T47D (cell line): Measurements from ENCODE around the gene GCHFR.

Source experiments
- DNase-seq, 2 experiments: peaks; one replicate each; pipeline versions ENCODE4 v3.0.0 to v3.0.0-alpha.2; 2011 to 2012; ENCODE audit warnings: low read depth in 1 of 2, low spot score in 1 of 2
- JUND ChIP-seq: IDR thresholded peaks from 2 replicates; pipeline ENCODE4 v1.6.1; 2012; ENCODE audit warnings: low read depth
- in situ Hi-C: cut with HindIII; loops from 2 replicates; pipeline ENCODE4 v1.10.0; 2016; ENCODE audit warnings: low sequenced_read_pairs, low pct_unique_long_range_greater_than_20kb

The GCHFR gene

GRCh38 chr15:40763801-40764628, at the start of gene GCHFR:
TSS of gene GCHFR (plus strand) at chr15:40764068. CDS start at chr15:40764181, 113 bp downstream.
- in situ Hi-C loops: no loop called here
- no peak for TF ChIP-seq JUND
- peak; percentile 76 to 87 for DNase-seq

GRCh38 chr15:40714144-40714543, 49.7 kb upstream of the GCHFR start:
- no peak for TF ChIP-seq JUND
- DNase-seq: peak; percentile 31 to 34
- in situ Hi-C loops: no loop called here

GRCh38 chr15:40716165-40716564, 47.7 kb upstream of the GCHFR start:
- no peak for DNase-seq
- no peak for TF ChIP-seq JUND
- in situ Hi-C loops: no loop called here

- in situ Hi-C loops: no loop called here
- no peak for TF ChIP-seq JUND
- no peak for DNase-seq
Measured at GRCh38 chr15:40721701-40722100, 42.2 kb upstream of the GCHFR start.

GRCh38 chr15:40722354-40722753, 41.5 kb upstream of the GCHFR start:
- DNase-seq: no peak
- no peak for TF ChIP-seq JUND
- in situ Hi-C loops: no loop called here

- DNase-seq: no peak
- in situ Hi-C loops: no loop called here
- TF ChIP-seq JUND: no peak
Measured at GRCh38 chr15:40722934-40723333, 40.9 kb upstream of the GCHFR start.

GRCh38 chr15:40723919-40724318, 39.9 kb upstream of the GCHFR start:
- no peak for DNase-seq
- in situ Hi-C loops: no loop called here
- no peak for TF ChIP-seq JUND

GRCh38 chr15:40731034-40731433, 32.8 kb upstream of the GCHFR start:
- no peak for TF ChIP-seq JUND
- in situ Hi-C loops: no loop called here
- DNase-seq: no peak

- no peak for TF ChIP-seq JUND
- in situ Hi-C loops: no loop called here
- DNase-seq: no peak
Measured at GRCh38 chr15:40736575-40736974, 27.3 kb upstream of the GCHFR start.

GRCh38 chr15:40737048-40737447, 26.8 kb upstream of the GCHFR start:
- DNase-seq: peak in 1 of 2 experiments; percentile 22
- TF ChIP-seq JUND: no peak
- in situ Hi-C loops: no loop called here

GRCh38 chr15:40739047-40739446, 24.8 kb upstream of the GCHFR start:
- no peak for DNase-seq
- in situ Hi-C loops: no loop called here
- TF ChIP-seq JUND: no peak

GRCh38 chr15:40739854-40740253, 24.0 kb upstream of the GCHFR start:
- in situ Hi-C loops: no loop called here
- no peak for DNase-seq
- no peak for TF ChIP-seq JUND

- in situ Hi-C loops: no loop called here
- TF ChIP-seq JUND: no peak
- DNase-seq: no peak
Measured at GRCh38 chr15:40743485-40743901, 20.4 kb upstream of the GCHFR start.
